ENCODE measurements around the gene NFX1.
"Not testable (repeated sequence)": the region's sequence is repeated elsewhere in the genome, so short reads cannot be mapped to it uniquely, and the experiment has no call there.

The NFX1 gene

GRCh38 chr9:33366979-33367480 is 76.7 kb downstream of the NFX1 start:
- no peak for DNase-seq

GRCh38 chr9:33372900-33373299 is 82.6 kb downstream of the NFX1 start:
- DNase-seq, result no peak

DNA sequence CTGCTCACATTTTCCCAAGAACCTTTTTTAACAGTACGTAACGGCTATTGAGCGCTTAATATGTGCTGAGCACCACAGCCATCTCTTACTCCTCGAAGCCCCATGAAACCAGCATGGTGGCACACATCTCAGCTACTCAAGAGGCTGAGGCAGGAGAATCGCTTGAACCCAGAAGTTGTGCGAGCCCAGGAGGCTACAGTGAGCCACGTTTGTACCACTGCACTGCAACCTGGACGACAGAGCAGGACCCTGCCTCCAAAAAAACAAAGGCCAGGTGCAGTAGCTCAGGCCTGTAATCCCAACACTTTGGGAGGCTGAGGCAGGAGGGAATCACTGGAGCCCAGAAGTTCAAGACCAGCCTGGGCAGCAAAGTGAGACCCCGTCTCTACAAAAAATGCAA is 83.9 kb downstream of the NFX1 start:
- no peak for DNase-seq

DNA sequence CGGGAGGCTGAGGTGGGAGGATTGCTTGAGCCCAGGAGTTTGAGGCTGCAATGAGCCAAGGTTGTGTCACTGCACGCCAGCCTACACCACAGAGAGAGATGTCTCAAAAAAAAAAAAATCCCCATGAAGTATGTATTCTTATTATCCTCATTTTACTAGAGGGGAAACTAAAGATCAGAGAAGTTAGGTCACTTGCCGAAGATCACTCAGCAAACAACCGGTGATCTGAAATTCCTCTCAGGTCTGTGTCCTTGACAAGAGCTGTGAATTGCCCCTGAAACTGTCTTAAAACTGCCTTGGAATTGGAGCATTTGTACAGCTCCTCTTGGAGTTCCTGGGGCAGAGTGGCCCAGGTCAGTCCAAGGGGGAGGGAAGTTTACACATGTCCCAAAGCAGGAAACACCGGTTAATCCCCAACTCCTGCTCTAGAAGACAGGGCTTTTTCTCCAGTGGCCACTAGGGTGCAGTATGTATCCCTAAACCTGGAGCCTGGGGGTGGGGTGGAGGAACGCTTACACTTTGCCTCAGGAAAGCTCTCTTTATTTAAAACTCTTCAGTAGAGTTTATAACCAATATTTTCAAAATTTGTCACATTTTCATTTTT is 84.4 kb downstream of the NFX1 start:
- DNase-seq, result peak; percentile 52

DNA sequence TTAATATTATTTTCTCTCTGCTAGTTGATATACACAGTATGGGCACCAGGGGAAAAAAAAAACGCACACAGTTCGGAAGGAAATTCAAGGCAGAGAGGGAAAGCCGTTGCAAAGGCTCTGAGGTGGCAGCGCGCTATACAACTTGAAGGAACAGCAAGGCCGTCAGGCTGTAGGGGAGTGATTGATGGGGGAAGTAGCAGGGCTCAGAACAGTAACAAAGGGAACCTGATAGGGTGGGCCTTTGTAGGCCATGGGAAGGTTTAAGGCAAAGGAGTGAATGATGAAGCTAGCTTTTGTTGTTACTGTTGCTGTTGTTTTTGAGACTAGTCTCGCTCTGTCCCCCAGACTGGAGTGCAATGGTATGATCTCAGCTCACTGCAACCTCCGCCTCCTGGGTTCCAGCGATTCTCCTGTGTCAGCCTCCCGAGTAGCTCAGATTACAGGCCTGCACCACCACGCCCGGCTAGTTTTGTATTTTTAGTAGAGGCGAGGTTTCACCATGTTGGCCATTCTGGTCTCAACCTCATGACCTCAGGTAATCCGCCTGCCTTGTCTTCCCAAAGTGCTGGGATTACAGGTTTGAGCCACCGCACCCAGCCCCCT is 85.0 kb downstream of the NFX1 start:
- no peak for DNase-seq

DNA sequence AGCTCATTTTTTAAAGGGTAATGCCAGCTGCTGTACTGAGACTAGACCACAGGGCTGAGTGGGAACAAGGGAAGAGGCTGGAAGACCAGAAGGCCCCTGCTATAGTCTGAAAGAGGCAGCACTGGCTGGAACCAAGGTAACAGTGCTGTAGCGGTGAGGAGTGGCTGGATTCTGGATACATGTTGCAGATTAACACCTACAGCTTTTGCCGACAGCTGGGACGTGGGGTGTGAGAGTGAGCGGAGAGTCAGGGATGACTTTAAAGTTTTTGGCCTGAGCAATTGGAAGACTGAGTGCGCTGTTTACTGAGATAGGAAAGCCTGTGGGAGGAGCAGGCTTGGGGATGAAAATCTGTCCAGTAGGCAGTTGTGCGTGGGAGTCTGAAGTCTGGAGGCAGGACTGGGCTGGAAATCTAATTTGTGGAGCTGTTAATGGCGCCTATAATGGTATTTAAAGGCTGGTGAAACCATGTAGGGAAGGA is 85.6 kb downstream of the NFX1 start:
- DNase-seq, result no peak

DNA sequence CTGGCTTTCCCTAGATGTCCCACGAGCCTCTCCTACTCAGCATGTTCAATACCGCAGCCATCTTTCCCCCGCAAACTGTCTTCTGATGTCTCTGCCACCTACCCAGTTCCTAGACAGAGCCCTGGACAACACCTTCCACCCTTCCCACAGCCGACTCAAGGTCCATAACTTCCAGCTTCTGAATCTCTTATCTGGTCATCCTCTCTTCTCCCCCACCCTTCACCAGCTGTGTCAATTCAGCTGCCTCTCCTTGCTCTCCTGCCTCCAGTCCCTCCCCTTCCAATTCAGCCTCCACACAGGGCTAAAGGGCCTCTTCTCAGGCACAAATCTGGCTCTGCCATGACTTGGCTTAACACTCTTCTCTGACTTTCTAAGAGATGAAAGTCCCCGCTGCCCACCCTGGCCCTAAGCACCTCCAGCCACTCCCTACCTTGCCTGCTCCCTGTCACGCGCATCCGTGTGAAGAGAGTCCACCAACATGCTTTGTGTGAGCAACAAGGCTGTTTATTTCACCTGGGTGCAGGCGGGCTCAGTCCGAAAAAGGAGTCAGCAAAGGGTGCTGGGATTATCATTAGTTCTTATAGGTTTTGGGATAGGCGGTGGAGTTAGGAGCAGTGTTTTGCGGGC is 86.9 kb downstream of the NFX1 start:
- DNase-seq, result no peak

- DNase-seq, result no peak
Observed at GRCh38 chr9:33378121-33378795, 87.9 kb downstream of the NFX1 start.

GRCh38 chr9:33379666-33380389 is 89.5 kb downstream of the NFX1 start:
- no peak for DNase-seq

GRCh38 chr9:33380390-33381094 is 90.2 kb downstream of the NFX1 start:
- DNase-seq, result no peak

DNA sequence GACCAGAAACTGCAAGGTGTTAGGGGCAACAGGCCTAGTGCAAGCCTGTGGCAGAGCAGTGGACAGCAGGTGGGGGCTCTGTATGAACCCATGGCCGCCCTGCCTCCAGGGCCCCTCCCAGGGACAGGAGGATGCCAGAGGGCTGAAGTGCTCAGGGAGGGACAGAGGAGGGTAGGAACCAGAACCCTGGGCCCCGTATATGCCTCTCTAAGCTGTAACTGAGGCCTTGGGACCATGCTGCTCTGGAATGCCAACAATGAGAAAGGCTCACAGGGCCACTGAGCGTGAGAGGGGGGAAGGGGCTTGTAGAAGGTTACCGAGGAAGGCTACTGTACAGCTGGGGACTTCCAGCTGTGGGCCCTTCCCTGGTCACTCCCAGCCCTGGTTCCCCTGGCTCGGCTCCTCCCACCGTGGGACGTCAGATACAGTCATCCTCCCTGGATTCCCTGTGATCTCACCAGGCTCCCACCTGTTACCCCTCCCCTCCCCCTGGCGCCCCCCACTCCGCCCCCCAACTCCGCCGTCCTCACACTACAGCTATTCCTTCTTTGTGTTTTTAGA is 91.0 kb downstream of the NFX1 start:
- DNase-seq, result no peak

- not testable (repeated sequence) for DNase-seq
Observed at GRCh38 chr9:33382397-33382796, 92.1 kb downstream of the NFX1 start.

GRCh38 chr9:33383396-33383795 is 93.1 kb downstream of the NFX1 start:
- not testable (repeated sequence) for DNase-seq

DNA sequence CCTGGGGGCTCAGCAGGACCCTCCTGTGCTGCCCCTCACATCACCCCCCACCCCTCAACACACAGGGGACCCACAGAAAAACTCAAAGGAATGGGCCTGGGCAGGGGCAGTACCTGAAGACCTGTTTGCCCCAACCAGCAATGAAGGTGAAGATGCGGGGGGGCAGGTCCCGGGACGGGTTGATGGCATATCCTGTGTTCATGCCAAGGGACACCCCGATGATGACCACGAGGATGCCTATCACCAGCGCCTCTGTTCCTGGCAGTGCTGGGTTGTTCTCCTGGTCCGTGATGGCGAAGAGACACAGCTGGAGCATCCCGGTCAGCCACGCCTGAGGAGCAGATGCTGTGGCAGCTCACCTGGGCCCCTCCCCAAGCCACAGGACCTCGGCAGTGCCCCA is 95.2 kb downstream of the NFX1 start:
- not testable (repeated sequence) for DNase-seq

- not testable (repeated sequence) for DNase-seq
Observed at GRCh38 chr9:33385979-33386640, 95.8 kb downstream of the NFX1 start.

DNA sequence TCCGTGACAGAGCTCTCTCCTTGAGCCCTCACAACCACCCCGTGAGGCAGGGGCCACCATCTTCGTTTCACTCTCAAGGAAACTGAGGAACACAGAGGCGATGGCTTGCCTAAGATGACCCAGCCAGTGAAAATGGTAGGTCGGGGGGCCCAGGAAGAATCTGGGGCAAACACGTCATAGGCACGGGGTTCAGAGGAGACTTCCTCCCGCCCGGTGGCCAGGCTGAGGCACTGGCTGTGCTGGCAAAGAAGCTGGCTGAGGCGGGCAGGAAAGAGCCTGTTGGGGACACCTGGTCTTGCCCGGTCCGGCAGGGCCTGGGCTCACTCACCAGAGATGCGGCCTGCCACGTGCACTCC is 96.3 kb downstream of the NFX1 start:
- not testable (repeated sequence) for DNase-seq

- DNase-seq, result not testable (repeated sequence)
Observed at GRCh38 chr9:33386998-33387397, 96.7 kb downstream of the NFX1 start.

GRCh38 chr9:33388110-33388994 is 98.0 kb downstream of the NFX1 start:
- DNase-seq, result no peak

DNA sequence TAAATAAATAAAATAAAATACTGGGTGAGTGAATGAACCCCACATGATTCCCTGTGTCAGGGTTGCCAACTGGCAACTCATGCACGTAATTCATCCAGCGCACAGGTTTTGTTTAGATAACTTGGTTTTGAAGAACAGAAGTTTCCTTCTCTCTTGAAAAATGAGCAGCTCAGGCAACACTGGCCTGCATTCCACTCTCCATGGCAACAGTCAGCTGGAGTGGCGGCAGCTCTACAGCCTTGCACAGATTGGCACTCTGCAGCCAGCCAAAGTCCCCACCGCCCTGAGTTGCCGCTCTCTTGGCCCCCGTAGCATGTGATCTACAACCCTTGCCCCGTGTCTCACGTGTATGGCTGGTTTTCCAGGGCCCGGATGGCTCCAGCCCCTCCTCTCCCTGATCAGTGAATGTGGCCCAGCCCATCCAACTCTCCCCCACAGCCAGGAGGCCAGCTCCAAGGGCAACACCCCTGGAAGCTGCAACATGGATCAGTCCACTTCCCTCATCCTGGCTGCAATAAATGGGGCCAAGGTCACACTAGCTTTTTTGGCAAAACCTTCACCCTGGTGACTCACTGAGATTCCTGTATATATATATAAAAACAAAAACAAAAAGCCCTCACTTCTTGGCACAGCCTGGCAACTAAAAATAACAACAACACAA is 100.9 kb downstream of the NFX1 start:
- not testable (repeated sequence) for DNase-seq

GRCh38 chr9:33392591-33393021 is 102.3 kb downstream of the NFX1 start:
- DNase-seq, result not testable (repeated sequence)
